Spleen (tissue), 11 donors: ENCODE results near the gene EXOSC9. TPM values are rescaled to one million over a fixed set of nuclear protein-coding genes. Genes with fewer than 3 reads are reported as not detected.

Experiments used
- DNase-seq: peaks from one replicate; pipeline ENCODE4 v3.0.0-alpha.2; 2020
- H3K27ac ChIP-seq, 8 donors: fragments of 200-600 bp; sonication (generic) in 7 of 8; 1 replicate in 4 of 8; 2 replicates in 4 of 8; pipeline versions ENCODE4 v1.5.0 to v1.8.0; 2016 to 2021; ENCODE audit warnings: inconsistent platforms in 4 of 8, mild to moderate bottlenecking in 4 of 8, moderate library complexity in 1 of 8
- H3K27me3 ChIP-seq, 7 donors: fragments of 200-600 bp; sonication (generic) in 6 of 7; replicated peaks in 1 of 7; 1 replicate in 4 of 7; 2 replicates in 3 of 7; pipeline versions ENCODE4 v1.5.0 to v1.8.0; 2016 to 2021; ENCODE audit warnings: inconsistent platforms in 3 of 7, mild to moderate bottlenecking in 1 of 7
- H3K36me3 ChIP-seq, 6 donors: fragments of 200-600 bp; sonication (generic) in 5 of 6; 1 replicate in 4 of 6; 2 replicates in 2 of 6; pipeline versions ENCODE4 v1.5.0 to v1.8.0; 2016 to 2021; ENCODE audit warnings: inconsistent platforms in 2 of 6
- H3K4me1 ChIP-seq, 6 donors: fragments of 200-600 bp; sonication (generic) in 5 of 6; 1 replicate in 3 of 6; 2 replicates in 3 of 6; pipeline versions ENCODE4 v1.5.0 to v1.8.0; 2016 to 2021; ENCODE audit warnings: inconsistent platforms in 3 of 6
- H3K4me3 ChIP-seq, 8 donors: fragments of 200-600 bp; sonication (generic) in 7 of 8; 1 replicate in 4 of 8; 2 replicates in 4 of 8; pipeline versions ENCODE4 v1.5.0 to v1.8.0; 2016 to 2021; ENCODE audit warnings: inconsistent platforms in 4 of 8, mild to moderate bottlenecking in 4 of 8, moderate library complexity in 2 of 8
- H3K9me3 ChIP-seq, 8 donors: fragments of 200-600 bp; sonication (generic) in 7 of 8; 1 replicate in 4 of 8; 2 replicates in 4 of 8; pipeline versions ENCODE4 v1.5.0 to v1.8.0; 2016 to 2021; ENCODE audit warnings: inconsistent platforms in 4 of 8
- CTCF ChIP-seq, 11 experiments: fragments of 200-600 bp in 7 of 11; fragments of 450-650 bp in 4 of 11; sonication (generic) in 4 of 11; IDR thresholded peaks in 8 of 11; conservative IDR thresholded peaks in 3 of 11; 1 replicate in 7 of 11; 2 replicates in 4 of 11; pipeline versions ENCODE4 v1.4.0 to v1.8.0; 2016 to 2021; ENCODE audit warnings: antibody characterized with exemption in 11 of 11, inconsistent platforms in 4 of 11, mild to moderate bottlenecking in 1 of 11
- POLR2A ChIP-seq, 3 donors: fragments of 450-650 bp; IDR thresholded peaks; one replicate each; pipeline ENCODE4 v1.5.1; 2017; ENCODE audit warnings: antibody characterized with exemption in 3 of 3, mild to moderate bottlenecking in 1 of 3
- POLR2AphosphoS5 ChIP-seq, 3 donors: sonication (generic); formaldehyde crosslinking; IDR thresholded peaks; one replicate each; pipeline ENCODE4 v1.5.1; 2017; ENCODE audit warnings: antibody characterized with exemption in 3 of 3
- WGBS, 5 donors: extraction: QIAGEN DNeasy Blood & Tissue Kit in 3 of 5; methylation state at CpG; one replicate each; pipeline versions ENCODE4 v1.1.5 to v1.1.7; 2013 to 2018; 5-methylcytosine and 5-hydroxymethylcytosine counted together
- intact Hi-C: fragments of 100-400 bp; cut with DNase I; formaldehyde crosslinking; loops from one replicate; pipeline ENCODE4 v1.15.0; 2023; ENCODE audit warnings: low total_unique reads
- polyA plus RNA-seq, 3 donors: library from polyadenylated mRNA; stranded (reverse); fragments of 200-250 nt; gene quantifications; one replicate each; pipeline ENCODE4 v1.2.1, GENCODE V29; 2013
- total RNA-seq, 7 donors: library from RNA; depleted of rRNA in 3 of 7; stranded (reverse); fragments of >200 nt in 3 of 7; fragmentation: NEBNext Ultra II Directional in 4 of 7; extraction: Animal tissue kit (Norgen Biotek cat#: 25700) in 4 of 7; gene quantifications; one replicate each; pipeline versions ENCODE4 v1.1.0 to v1.2.1, GENCODE V29; 2016 to 2021
- donor health status: healthy with polysubstance abuse.
- donor health status: DM: no; HTN: no; CAD: no; lungs with moderate emphysema.
- donor health status: DM: no; HTN: no; CAD: no.
- donor health status: Bipolar disorder and iron deficiency.
- donor health status: healthy.
- donor health status: DM: no; HTN: no; CAD: no.
- donor health status: DM: yes; HTN: yes; CAD: no.

EXOSC9 gene
- total and polyA plus RNA-seq, 10 donors: 20.6 to 41.5 (median 24.2) TPM

- peak overlapping the region in 1 of 8 donors; percentile 96 for H3K27ac ChIP-seq
- TF ChIP-seq POLR2A (IDR thresholded peaks at IDR 0.05) (no peak), CTCF (IDR thresholded peaks at IDR 0.05 in 8 of 11, conservative IDR thresholded peaks at IDR 0.05 in 3 of 11) (no peak), POLR2AphosphoS5 (IDR thresholded peaks at IDR 0.05) (no peak)
- intact Hi-C loops: no loop called here
- H3K27me3 ChIP-seq: no peaks in the 10 kb centered on the region
- DNase-seq: no peak
- WGBS, 5 donors: 51 to 62% (median 56%) methylated on average over 2 of the region's 2 CpGs
- peaks cover 13 to 60% (median 42%) of the 10 kb centered on the region in 6 donors for H3K4me1 ChIP-seq
- H3K4me3 ChIP-seq: no peak overlapping the region
- no peaks in the 10 kb centered on the region for H3K9me3 ChIP-seq
- H3K36me3 ChIP-seq: peaks cover 0 to 20% (median 17%) of the 10 kb centered on the region in 6 donors
These were observed 1.8 kb upstream of the EXOSC9 start for GRCh38 chr4:121799208-121799823.

- TF ChIP-seq POLR2AphosphoS5 (IDR thresholded peaks at IDR 0.05): no peak
- TF ChIP-seq CTCF (IDR thresholded peaks at IDR 0.05 in 8 of 11, conservative IDR thresholded peaks at IDR 0.05 in 3 of 11): no peak
- no peak for TF ChIP-seq POLR2A (IDR thresholded peaks at IDR 0.05)
- H3K27ac ChIP-seq: peak overlapping the region in 6 of 8 donors; percentile 91 to 96 (median 94)
- intact Hi-C loops: no loop called here
- H3K4me3 ChIP-seq: peak overlapping the region in 4 of 8 donors; percentile 77 to 87 (median 82)
- peaks cover 0 to 27% (median 24%) of the 10 kb centered on the region in 6 donors for H3K36me3 ChIP-seq
- no peak for DNase-seq
- no peaks in the 10 kb centered on the region for H3K27me3 ChIP-seq
- 85 to 94% (median 89%) methylated on average over 3 of the region's 3 CpGs for WGBS, 5 donors
- H3K9me3 ChIP-seq: no peaks in the 10 kb centered on the region
- peaks cover 13 to 59% (median 45%) of the 10 kb centered on the region in 6 donors for H3K4me1 ChIP-seq
These were observed 1.1 kb upstream of the EXOSC9 start for GRCh38 chr4:121799867-121800501.

- TF ChIP-seq POLR2A (IDR thresholded peaks at IDR 0.05) (no peak), CTCF (IDR thresholded peaks at IDR 0.05 in 8 of 11, conservative IDR thresholded peaks at IDR 0.05 in 3 of 11) (no peak), POLR2AphosphoS5 (IDR thresholded peaks at IDR 0.05) (no peak)
- H3K27ac ChIP-seq: peak overlapping the region; percentile 91 to 96 (median 94)
These were observed 524 bp upstream of the EXOSC9 start for GRCh38 chr4:121800638-121800960.

GRCh38 chr4:121801715-121802075 lies 572 bp downstream of the EXOSC9 start:
- intact Hi-C loops: no loop called here
- WGBS, 5 donors: 19 to 22% (median 20%) methylated on average over 4 of the region's 4 CpGs
- peak overlapping the region in 7 of 8 donors; percentile 91 to 96 (median 94) for H3K27ac ChIP-seq

More at GRCh38 chr4:121800638-121800960, 524 bp upstream of the EXOSC9 start:
- intact Hi-C loops: no loop called here
- Histone ChIP-seq H3K4me3 (peak overlapping the region; percentile 77 to 95 (median 90)), H3K36me3 (peaks cover 0 to 33% (median 29%) of the 10 kb centered on the region in 6 donors), H3K4me1 (peaks cover 13 to 63% (median 44%) of the 10 kb centered on the region in 6 donors), H3K27me3 (no peaks in the 10 kb centered on the region), H3K9me3 (no peaks in the 10 kb centered on the region)
- DNase-seq: no peak
- WGBS, 5 donors: 39 to 70% (median 41%) methylated on average over 8 of the region's 8 CpGs

More at GRCh38 chr4:121801715-121802075, 572 bp downstream of the EXOSC9 start:
- Histone ChIP-seq H3K36me3 (peaks cover 3 to 44% (median 40%) of the 10 kb centered on the region in 6 donors), H3K27me3 (no peaks in the 10 kb centered on the region), H3K4me1 (peaks cover 13 to 63% (median 44%) of the 10 kb centered on the region in 6 donors), H3K9me3 (no peaks in the 10 kb centered on the region), H3K4me3 (peak overlapping the region; percentile 77 to 95 (median 90))
- TF ChIP-seq CTCF (IDR thresholded peaks at IDR 0.05 in 8 of 11, conservative IDR thresholded peaks at IDR 0.05 in 3 of 11) (no peak), POLR2A (IDR thresholded peaks at IDR 0.05) (no peak), POLR2AphosphoS5 (IDR thresholded peaks at IDR 0.05) (no peak)
- DNase-seq: no peak
